Stomach (tissue), 9 donors: ENCODE data around the gene KLHL2. TPM values are rescaled to one million over a fixed set of nuclear protein-coding genes. Genes with fewer than 3 reads are reported as not detected.

Source experiments
- DNase-seq, 2 donors: peaks; one replicate each; pipeline versions ENCODE4 v3.0.0 to v3.0.0-alpha.2; 2013 to 2019
- H3K27ac ChIP-seq, 5 donors: fragments of 200-600 bp in 4 of 5; sonication (generic) in 4 of 5; one replicate each; pipeline ENCODE4 v1.5.1; 2013 to 2019; ENCODE audit warnings: mild to moderate bottlenecking in 1 of 5, moderate library complexity in 1 of 5
- H3K27me3 ChIP-seq, 3 donors: fragments of 200-600 bp; sonication (generic); one replicate each; pipeline ENCODE4 v1.5.1; 2017 to 2019; ENCODE audit warnings: mixed run types in 1 of 3
- H3K36me3 ChIP-seq, 4 donors: fragments of 200-600 bp; sonication (generic); 1 replicate in 3 of 4; 2 replicates in 1 of 4; pipeline ENCODE4 v1.5.1; 2016 to 2019
- H3K4me1 ChIP-seq, 4 donors: fragments of 200-600 bp; sonication (generic); one replicate each; pipeline ENCODE4 v1.5.1; 2016 to 2019
- H3K4me3 ChIP-seq, 4 donors: fragments of 200-600 bp; sonication (generic) in 3 of 4; one replicate each; pipeline ENCODE4 v1.5.1; 2016 to 2019; ENCODE audit warnings: mild to moderate bottlenecking in 1 of 4
- H3K9me3 ChIP-seq, 4 donors: fragments of 200-600 bp; sonication (generic); one replicate each; pipeline ENCODE4 v1.5.1; 2016 to 2019
- EP300 ChIP-seq: sonication (generic); formaldehyde crosslinking; IDR thresholded peaks from one replicate; pipeline ENCODE4 v1.6.1; 2017; ENCODE audit warnings: antibody characterized with exemption
- POLR2A ChIP-seq, 4 donors: fragments of 450-650 bp; IDR thresholded peaks; one replicate each; pipeline ENCODE4 v1.6.1; 2016; ENCODE audit warnings: antibody characterized with exemption in 4 of 4, control low read depth in 2 of 4, mild to moderate bottlenecking in 1 of 4, moderate library complexity in 1 of 4
- POLR2AphosphoS5 ChIP-seq, 3 donors: sonication (generic); formaldehyde crosslinking; IDR thresholded peaks; one replicate each; pipeline ENCODE4 v1.6.1; 2016; ENCODE audit warnings: antibody characterized with exemption in 3 of 3
- WGBS, 5 donors: extraction: QIAGEN DNeasy Blood & Tissue Kit in 3 of 5; methylation state at CpG; one replicate each; pipeline versions ENCODE4 v1.1.5 to v1.1.7; 2013 to 2018; 5-methylcytosine and 5-hydroxymethylcytosine counted together
- intact Hi-C: fragments of 100-400 bp; cut with DNase I; formaldehyde crosslinking; loops from one replicate; pipeline ENCODE4 v1.15.1; 2023; ENCODE audit warnings: low total_unique reads
- polyA plus RNA-seq, 3 donors: library from polyadenylated mRNA; stranded (reverse); fragments of 200-250 nt; gene quantifications; one replicate each; pipeline ENCODE4 v1.2.3, GENCODE V29; 2013
- total RNA-seq, 5 donors: library from RNA; depleted of rRNA; stranded (reverse); fragments of >200 nt; gene quantifications; one replicate each; pipeline versions ENCODE4 v1.1.0 to v1.2.3, GENCODE V29; 2014 to 2016
- TF ChIP-seq, protein P1 (sequence below), 7 experiments: fragments of 450-650 bp in 4 of 7; fragments of 200-600 bp in 3 of 7; sonication (generic) in 3 of 7; IDR thresholded peaks; one replicate each; pipeline ENCODE4 v1.5.1; 2016 to 2019; ENCODE audit warnings: antibody characterized with exemption in 7 of 7, control low read depth in 2 of 7, mild to moderate bottlenecking in 1 of 7
- donor health status: healthy with polysubstance abuse.
- donor health status: Bipolar disorder and iron deficiency.
- donor health status: healthy.

The KLHL2 gene
- total and polyA plus RNA-seq, 8 donors, result 11.1 to 34.3 (median 15.1) TPM

DNA sequence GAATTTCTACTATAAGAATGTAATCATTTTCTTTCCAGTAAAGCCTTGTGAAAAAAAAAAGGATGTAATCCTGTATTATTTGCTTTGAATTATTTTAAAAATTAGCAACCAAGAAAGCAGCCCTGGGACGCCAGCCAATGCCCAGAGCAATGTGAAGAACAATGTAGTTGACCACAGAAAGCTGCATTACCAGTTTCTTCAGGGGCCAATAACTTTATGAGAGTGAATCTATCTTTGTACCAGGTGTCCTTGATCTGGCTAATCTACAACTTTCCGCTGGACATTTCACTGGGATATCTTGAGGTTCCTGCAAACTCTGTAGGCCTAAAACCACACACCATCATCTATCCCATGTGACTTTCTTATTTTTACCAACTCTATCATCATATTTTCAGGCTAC, 7.6 kb upstream of the KLHL2 start:
- no peak for DNase-seq
- TF ChIP-seq POLR2AphosphoS5 (IDR thresholded peaks at IDR 0.05) (no peak), POLR2A (IDR thresholded peaks at IDR 0.05) (no peak), EP300 (no peak)

GRCh38 chr4:165201806-165202205, 5.6 kb upstream of the KLHL2 start:
- no peaks in the 10 kb centered on the region for H3K9me3 ChIP-seq
- peak in 1 of 2 donors; percentile 47 for DNase-seq
- H3K4me1 ChIP-seq, result peaks cover 7 to 28% (median 9%) of the 10 kb centered on the region in 4 donors
- H3K36me3 ChIP-seq, result no peaks in the 10 kb centered on the region
- no peaks in the 10 kb centered on the region for H3K27me3 ChIP-seq
- intact Hi-C loops, result no loop called here
- no peak overlapping the region for H3K4me3 ChIP-seq
- no peak overlapping the region for H3K27ac ChIP-seq
- 81 to 88% (median 85%) methylated on average over 1 of the region's 1 CpG for WGBS, 5 donors
- no peak for TF ChIP-seq POLR2AphosphoS5 (IDR thresholded peaks at IDR 0.05)
- TF ChIP-seq, protein P1, sequence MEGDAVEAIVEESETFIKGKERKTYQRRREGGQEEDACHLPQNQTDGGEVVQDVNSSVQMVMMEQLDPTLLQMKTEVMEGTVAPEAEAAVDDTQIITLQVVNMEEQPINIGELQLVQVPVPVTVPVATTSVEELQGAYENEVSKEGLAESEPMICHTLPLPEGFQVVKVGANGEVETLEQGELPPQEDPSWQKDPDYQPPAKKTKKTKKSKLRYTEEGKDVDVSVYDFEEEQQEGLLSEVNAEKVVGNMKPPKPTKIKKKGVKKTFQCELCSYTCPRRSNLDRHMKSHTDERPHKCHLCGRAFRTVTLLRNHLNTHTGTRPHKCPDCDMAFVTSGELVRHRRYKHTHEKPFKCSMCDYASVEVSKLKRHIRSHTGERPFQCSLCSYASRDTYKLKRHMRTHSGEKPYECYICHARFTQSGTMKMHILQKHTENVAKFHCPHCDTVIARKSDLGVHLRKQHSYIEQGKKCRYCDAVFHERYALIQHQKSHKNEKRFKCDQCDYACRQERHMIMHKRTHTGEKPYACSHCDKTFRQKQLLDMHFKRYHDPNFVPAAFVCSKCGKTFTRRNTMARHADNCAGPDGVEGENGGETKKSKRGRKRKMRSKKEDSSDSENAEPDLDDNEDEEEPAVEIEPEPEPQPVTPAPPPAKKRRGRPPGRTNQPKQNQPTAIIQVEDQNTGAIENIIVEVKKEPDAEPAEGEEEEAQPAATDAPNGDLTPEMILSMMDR (IDR thresholded peaks at IDR 0.05), result no peak
- no peak for TF ChIP-seq EP300
- TF ChIP-seq POLR2A (IDR thresholded peaks at IDR 0.05), result no peak

More for the DNA sequence above, 7.6 kb upstream of the KLHL2 start:
- Histone ChIP-seq H3K9me3 (no peaks in the 10 kb centered on the region), H3K27me3 (no peaks in the 10 kb centered on the region), H3K4me1 (peaks cover 0 to 8% (median 0%) of the 10 kb centered on the region in 4 donors), H3K27ac (no peak overlapping the region), H3K36me3 (no peaks in the 10 kb centered on the region), H3K4me3 (no peak overlapping the region)
- intact Hi-C loops, result no loop called here
- WGBS, 5 donors, result 67 to 87% (median 73%) methylated on average over 2 of the region's 2 CpGs

DNA sequence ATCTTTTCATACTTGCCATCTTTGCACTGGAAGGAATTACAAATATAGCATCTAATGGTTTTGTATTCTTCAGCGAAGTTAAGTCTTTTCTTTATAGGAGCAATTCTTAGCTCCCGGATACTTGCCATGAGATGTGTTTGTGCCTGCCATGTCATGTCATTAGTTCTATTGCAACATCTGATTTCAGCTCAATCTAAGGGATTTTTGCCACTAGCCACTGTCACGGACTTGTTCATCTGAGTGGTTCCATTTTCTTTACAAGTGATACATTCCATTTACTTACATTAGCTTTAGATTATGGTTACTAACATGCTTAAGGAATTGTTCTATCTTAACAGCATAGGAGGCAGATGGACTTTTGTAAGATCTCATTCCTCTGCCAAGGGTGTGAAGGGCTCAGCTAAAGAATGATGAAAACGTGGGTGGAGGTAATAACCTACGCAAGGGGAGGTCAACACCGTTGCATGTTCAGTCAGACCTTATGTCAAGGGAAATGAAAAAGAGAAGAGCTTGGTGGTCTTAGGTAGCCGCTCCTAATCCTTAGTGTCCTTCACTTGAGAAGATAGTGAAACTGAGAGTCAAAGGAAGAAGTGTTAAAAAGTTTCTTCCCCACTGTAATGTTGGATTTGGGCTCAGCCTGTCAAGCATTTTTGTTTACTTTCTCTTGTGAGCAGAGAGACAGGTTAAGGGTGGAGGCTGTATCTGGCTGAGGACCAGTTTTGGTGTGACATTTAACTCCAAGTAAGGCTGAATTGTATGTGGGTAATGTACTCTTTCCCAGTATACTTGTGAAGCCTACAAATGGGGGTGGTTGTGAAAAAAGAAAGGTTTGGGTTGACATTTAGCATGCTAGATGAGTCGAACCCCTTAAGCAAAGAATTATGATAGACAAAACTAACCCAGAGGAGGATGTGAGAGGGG, 3.6 kb upstream of the KLHL2 start:
- WGBS, 5 donors, result 75 to 91% (median 83%) methylated on average over 8 of the region's 8 CpGs
- H3K27me3 ChIP-seq, result no peaks in the 10 kb centered on the region
- no peak overlapping the region for H3K4me3 ChIP-seq
- intact Hi-C loops, result no loop called here
- no peak for DNase-seq
- H3K4me1 ChIP-seq, result peaks cover 7 to 38% (median 14%) of the 10 kb centered on the region in 4 donors
- no peak for TF ChIP-seq POLR2AphosphoS5 (IDR thresholded peaks at IDR 0.05)
- no peak for TF ChIP-seq EP300
- no peak for TF ChIP-seq POLR2A (IDR thresholded peaks at IDR 0.05)
- TF ChIP-seq, protein P1 (IDR thresholded peaks at IDR 0.05), result no peak
- H3K9me3 ChIP-seq, result no peaks in the 10 kb centered on the region
- no peak overlapping the region for H3K27ac ChIP-seq
- H3K36me3 ChIP-seq, result no peaks in the 10 kb centered on the region

DNA sequence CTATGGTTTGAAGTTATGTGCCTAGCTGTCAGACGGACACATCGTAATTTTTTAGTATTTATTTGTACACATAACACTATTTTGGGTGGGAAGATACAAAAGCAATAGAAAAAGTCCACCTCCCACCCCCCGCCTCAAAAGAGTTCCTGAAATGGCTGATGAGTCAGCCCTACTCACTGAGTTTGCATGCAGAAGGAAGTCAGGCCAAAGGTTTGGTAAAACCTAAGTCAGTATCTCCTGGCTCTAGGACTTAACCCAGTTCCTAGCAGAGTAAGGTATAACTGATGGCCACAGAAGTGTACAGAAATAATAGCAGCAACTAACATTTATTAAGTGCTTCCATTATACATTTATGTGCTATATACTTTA, 2.9 kb upstream of the KLHL2 start:
- 78 to 87% (median 82%) methylated on average over 3 of the region's 3 CpGs for WGBS, 5 donors
- Histone ChIP-seq H3K27ac (no peak overlapping the region), H3K4me3 (no peak overlapping the region), H3K27me3 (no peaks in the 10 kb centered on the region), H3K4me1 (peaks cover 12 to 44% (median 19%) of the 10 kb centered on the region in 4 donors), H3K36me3 (no peaks in the 10 kb centered on the region), H3K9me3 (no peaks in the 10 kb centered on the region)
- DNase-seq, result no peak
- TF ChIP-seq POLR2A (IDR thresholded peaks at IDR 0.05) (no peak), EP300 (no peak), POLR2AphosphoS5 (IDR thresholded peaks at IDR 0.05) (no peak)
- TF ChIP-seq, protein P1 (IDR thresholded peaks at IDR 0.05), result no peak
- intact Hi-C loops, result no loop called here
